GM12892 (cell line): ENCODE data around the gene PLCH1.

Experiments
- DNase-seq: peaks from one replicate; pipeline ENCODE4 v3.0.0; 2011; ENCODE audit not compliant: insufficient read length
- FAIRE-seq: peaks from 2 replicates; lab custom pipeline; 2011; peaks lifted over from hg19 to GRCh38; lab: Jason Lieb, UNC
- POLR2A ChIP-seq: IDR thresholded peaks from 2 replicates; pipeline ENCODE4 v1.6.1; 2011; ENCODE audit warnings: low read depth, low read length, control low read depth
- POLR2AphosphoS5 ChIP-seq: IDR thresholded peaks from 2 replicates; pipeline ENCODE4 v1.6.1; 2011; ENCODE audit warnings: low read depth, low read length, control low read depth
- TAF1 ChIP-seq: IDR thresholded peaks from 2 replicates; pipeline ENCODE4 v1.6.1; 2011; ENCODE audit warnings: low read depth, mild to moderate bottlenecking, control low read depth, low read length, borderline replicate concordance

Gene PLCH1

GRCh38 chr3:155370198-155370597, 374.7 kb downstream of the PLCH1 start:
- no peak for DNase-seq
- no peak for TF ChIP-seq POLR2A
- no peak for FAIRE-seq

GRCh38 chr3:155369735-155370134, 375.1 kb downstream of the PLCH1 start:
- DNase-seq = no peak
- TF ChIP-seq TAF1 = no peak
- TF ChIP-seq POLR2A = no peak
- no peak for TF ChIP-seq POLR2AphosphoS5
- FAIRE-seq = no peak

- no peak for TF ChIP-seq TAF1
- no peak for TF ChIP-seq POLR2A
- no peak for TF ChIP-seq POLR2AphosphoS5
- FAIRE-seq (no peak), DNase-seq (no peak)
Observed at GRCh38 chr3:155369244-155369643, 375.6 kb downstream of the PLCH1 start.

GRCh38 chr3:155368786-155369185, 376.1 kb downstream of the PLCH1 start:
- DNase-seq = no peak
- no peak for FAIRE-seq
- no peak for TF ChIP-seq POLR2AphosphoS5
- TF ChIP-seq POLR2A = no peak
- no peak for TF ChIP-seq TAF1

- DNase-seq (no peak), FAIRE-seq (no peak)
- TF ChIP-seq POLR2AphosphoS5 = no peak
- no peak for TF ChIP-seq TAF1
- no peak for TF ChIP-seq POLR2A
Observed at GRCh38 chr3:155367506-155367905, 377.4 kb downstream of the PLCH1 start.

GRCh38 chr3:155365178-155365783, 379.6 kb downstream of the PLCH1 start:
- TF ChIP-seq POLR2AphosphoS5 (no peak), TAF1 (no peak), POLR2A (no peak)
- DNase-seq (no peak), FAIRE-seq (no peak)

GRCh38 chr3:155364492-155364891, 380.4 kb downstream of the PLCH1 start:
- TF ChIP-seq TAF1 (no peak), POLR2AphosphoS5 (no peak)
- DNase-seq = no peak
- FAIRE-seq = no peak

GRCh38 chr3:155363690-155364070, 381.2 kb downstream of the PLCH1 start:
- DNase-seq = no peak
- TF ChIP-seq TAF1 = no peak
- no peak for TF ChIP-seq POLR2A
- TF ChIP-seq POLR2AphosphoS5 = no peak
- FAIRE-seq = no peak

GRCh38 chr3:155362808-155363689, 381.8 kb downstream of the PLCH1 start:
- no peak for DNase-seq
- TF ChIP-seq POLR2A (no peak), POLR2AphosphoS5 (no peak), TAF1 (no peak)
- FAIRE-seq = no peak

- DNase-seq = no peak
- no peak for TF ChIP-seq TAF1
- TF ChIP-seq POLR2A = no peak
- no peak for TF ChIP-seq POLR2AphosphoS5
- FAIRE-seq = no peak
Observed at GRCh38 chr3:155360281-155360680, 384.6 kb downstream of the PLCH1 start.

- DNase-seq (no peak), FAIRE-seq (no peak)
- TF ChIP-seq POLR2AphosphoS5 = no peak
- TF ChIP-seq TAF1 = no peak
- no peak for TF ChIP-seq POLR2A
Observed at GRCh38 chr3:155356594-155357370, 388.1 kb downstream of the PLCH1 start.
